Daoy (cell line): ENCODE data around the gene KIF18B. TPM values are rescaled to one million over a fixed set of nuclear protein-coding genes. Genes with fewer than 3 reads are reported as not detected.
"Not testable (repeated sequence)": the region's sequence is repeated elsewhere in the genome, so short reads cannot be mapped to it uniquely, and the experiment has no call there.

Source experiments
- DNase-seq: peaks from one replicate; pipeline ENCODE4 v3.0.0-alpha.2; 2015; ENCODE audit warnings: low read depth
- total RNA-seq: library from RNA; depleted of rRNA; stranded (reverse); fragments of >200 nt; shearing (Covaris generic); gene quantifications from 2 replicates; pipeline ENCODE4 v1.2.3, GENCODE V29; 2014

Gene KIF18B
- total RNA-seq, 1 experiment from 2014 or later: 8.4 TPM

- no peak for DNase-seq
Observed at GRCh38 chr17:44969144-44969780, 21.7 kb upstream of the KIF18B start.

- DNase-seq: peak; percentile 98
Observed at GRCh38 chr17:44968225-44969143, 20.9 kb upstream of the KIF18B start, which contains the start of gene C1QL1. C1QL1 (minus strand) TSS chr17:44968303; CDS start chr17:44968048, 255 bp downstream.

GRCh38 chr17:44967907-44968224, 20.3 kb upstream of the KIF18B start:
- DNase-seq: no peak

- DNase-seq: no peak
Observed at GRCh38 chr17:44967026-44967906, 19.7 kb upstream of the KIF18B start.

GRCh38 chr17:44966348-44967025, 18.9 kb upstream of the KIF18B start:
- DNase-seq: no peak

GRCh38 chr17:44965481-44966234, 18.1 kb upstream of the KIF18B start:
- DNase-seq: no peak

GRCh38 chr17:44961921-44962350, 14.4 kb upstream of the KIF18B start:
- no peak for DNase-seq

GRCh38 chr17:44960691-44961090, 13.1 kb upstream of the KIF18B start:
- no peak for DNase-seq

- no peak for DNase-seq
Observed at GRCh38 chr17:44959821-44960531, 12.4 kb upstream of the KIF18B start.

- DNase-seq: no peak
Observed at GRCh38 chr17:44956998-44957981, 9.7 kb upstream of the KIF18B start.

GRCh38 chr17:44955674-44956425, 8.3 kb upstream of the KIF18B start:
- DNase-seq: no peak

- no peak for DNase-seq
Observed at GRCh38 chr17:44952946-44953475, 5.4 kb upstream of the KIF18B start.

GRCh38 chr17:44948315-44948795, 782 bp upstream of the KIF18B start:
- DNase-seq: no peak

- DNase-seq: not testable (repeated sequence)
Observed at GRCh38 chr17:44945652-44946051, 1.9 kb downstream of the KIF18B start.

- DNase-seq: no peak
Observed at GRCh38 chr17:44942456-44942855, 5.1 kb downstream of the KIF18B start.

GRCh38 chr17:44941712-44942331, 5.8 kb downstream of the KIF18B start:
- DNase-seq: no peak

GRCh38 chr17:44940768-44941167, 6.8 kb downstream of the KIF18B start:
- no peak for DNase-seq
